ENCODE data around the gene PRKN. TPM values are rescaled to one million over a fixed set of nuclear protein-coding genes. Genes with fewer than 3 reads are reported as not detected.

PRKN gene
- total RNA-seq, 1 experiment from 2014 or later, result 0.46 TPM

GRCh38 chr6:161956082-161956481 lies 771.5 kb downstream of the PRKN start:
- TF ChIP-seq CTCF (IDR thresholded peaks at IDR 0.05), result no peak
- no peak for TF ChIP-seq TCF7L2 (IDR thresholded peaks at IDR 0.05; ENCODE audit: low read depth, low read length)

GRCh38 chr6:161954699-161955276 lies 772.8 kb downstream of the PRKN start:
- ATAC-seq, result no peak
- in situ Hi-C loops (cut with HindIII; ENCODE audit: low pct_unique_long_range_greater_than_20kb, low sequenced_read_pairs), result no loop called here

More at GRCh38 chr6:161956082-161956481, 771.5 kb downstream of the PRKN start:
- no TSS peak for BruUV-seq (replicated peaks)
- ChIA-PET POLR2A (no interaction called here), CTCF (no interaction called here)
- Histone ChIP-seq H3K27ac (ENCODE audit: low read length) (no peak overlapping the region), H3K9me3 (ENCODE audit: control insufficient read depth, insufficient read depth, low read depth, low read length) (no peaks in the 10 kb centered on the region), H3K4me1 (ENCODE audit: control insufficient read depth, insufficient read depth, low read length) (no peaks in the 10 kb centered on the region), H3K36me3 (ENCODE audit: control insufficient read depth, insufficient read depth, low read length) (no peaks in the 10 kb centered on the region), H3K27me3 (ENCODE audit: control insufficient read depth, insufficient read depth, low read length) (no peaks in the 10 kb centered on the region), H3K4me3 (ENCODE audit: low read depth in 2 of 2, low read length in 2 of 2) (no peak overlapping the region)
- no peak for ATAC-seq
- DNase-seq (ENCODE audit: low read depth, low spot score), result no peak
- intact Hi-C loops (cut with micrococcal nuclease; ENCODE audit: unreplicated experiment), result no loop called here
- in situ Hi-C loops (cut with HindIII; ENCODE audit: low pct_unique_long_range_greater_than_20kb, low sequenced_read_pairs), result no loop called here

More at GRCh38 chr6:161954699-161955276, 772.8 kb downstream of the PRKN start:
- Histone ChIP-seq H3K4me1 (ENCODE audit: control insufficient read depth, insufficient read depth, low read length) (no peaks in the 10 kb centered on the region), H3K9me3 (ENCODE audit: control insufficient read depth, insufficient read depth, low read depth, low read length) (no peaks in the 10 kb centered on the region), H3K27ac (ENCODE audit: low read length) (no peak overlapping the region), H3K27me3 (ENCODE audit: control insufficient read depth, insufficient read depth, low read length) (no peaks in the 10 kb centered on the region), H3K36me3 (ENCODE audit: control insufficient read depth, insufficient read depth, low read length) (no peaks in the 10 kb centered on the region), H3K4me3 (ENCODE audit: low read depth in 2 of 2, low read length in 2 of 2) (no peak overlapping the region)
- DNase-seq (ENCODE audit: low read depth, low spot score), result no peak
- ChIA-PET POLR2A (no interaction called here), CTCF (no interaction called here)
- intact Hi-C loops (cut with micrococcal nuclease; ENCODE audit: unreplicated experiment), result no loop called here
- no TSS peak for BruUV-seq (replicated peaks)
- TF ChIP-seq REST (IDR thresholded peaks at IDR 0.05; ENCODE audit: insufficient read depth in 1 of 2, low read depth in 2 of 2, low read length in 1 of 2) (no peak), SIN3A (IDR thresholded peaks at IDR 0.05; ENCODE audit: borderline replicate concordance, insufficient read depth, low read depth, low read length) (no peak), POLR2AphosphoS5 (IDR thresholded peaks at IDR 0.05; ENCODE audit: low read depth, low read length) (no peak), TCF7L2 (IDR thresholded peaks at IDR 0.05; ENCODE audit: low read depth, low read length) (no peak), CTCF (IDR thresholded peaks at IDR 0.05) (no peak)
